Ramos (cell line): ENCODE results near the gene SLC35C1.

Source experiments
- in situ Hi-C: fragments of 300-500 bp; cut with MboI; formaldehyde crosslinking; loops from one replicate; pipeline ENCODE4 v1.14.3; 2022; ENCODE audit warnings: low sequenced_read_pairs; ENCODE audit not compliant: unreplicated experiment

SLC35C1 gene

GRCh38 chr11:45860764-45861510, 56.0 kb downstream of the SLC35C1 start:
- in situ Hi-C loops, result no loop called here
